ENCODE data around the gene CD55.

The CD55 gene

GRCh38 chr1:207321079-207321789 lies at the start of gene CD55:
Gene CD55, plus strand, starts transcription at chr1:207321678. Its CDS starts 88 bp downstream, at chr1:207321766.
- ChIA-PET POLR2A (interaction anchor here (0.9 to 2.0 kb wide), 6 partner anchors 9 to 237 kb away, joined by 3 to 6 read pairs (median 4); no protein-coding TSS in a partner anchor), CTCF (interaction anchor here (1.0 kb wide), 1 partner anchor 34 kb away, joined by 3 read pairs; no protein-coding TSS in a partner anchor)
- peak; percentile 88 for DNase-seq (ENCODE audit: extremely low spot score)
- TF ChIP-seq L3MBTL2 (conservative IDR thresholded peaks at IDR 0.05) (peak; percentile 83), NFRKB (IDR thresholded peaks at IDR 0.05) (no peak), CTBP1 (IDR thresholded peaks at IDR 0.05; ENCODE audit: borderline replicate concordance) (peak; percentile 24; the same call in 1 of the 2 replicates), FOXK2 (IDR thresholded peaks at IDR 0.05) (peak; percentile 66; the same call in 1 of the 2 replicates)

GRCh38 chr1:207274882-207275281 lies 46.6 kb upstream of the CD55 start:
- DNase-seq (ENCODE audit: extremely low spot score) = no peak
- POLR2A ChIA-PET = no interaction called here
- TF ChIP-seq SP1 (IDR thresholded peaks at IDR 0.05) = no peak
- no peak for TF ChIP-seq BHLHE40 (IDR thresholded peaks at IDR 0.05; ENCODE audit: borderline replicate concordance)
- no peak for TF ChIP-seq FOXK2 (IDR thresholded peaks at IDR 0.05)
- no peak for TF ChIP-seq ARNT (IDR thresholded peaks at IDR 0.05)
- TF ChIP-seq HDGF (IDR thresholded peaks at IDR 0.05; ENCODE audit: borderline replicate concordance) = no peak
- TF ChIP-seq FOXM1 (IDR thresholded peaks at IDR 0.05; ENCODE audit: borderline replicate concordance) = no peak
- TF ChIP-seq NFRKB (IDR thresholded peaks at IDR 0.05) = no peak
- no peak for TF ChIP-seq CTBP1 (IDR thresholded peaks at IDR 0.05; ENCODE audit: borderline replicate concordance)
- no peak for TF ChIP-seq LEF1 (IDR thresholded peaks at IDR 0.05; ENCODE audit: borderline replicate concordance)
- no peak for TF ChIP-seq ELF4 (IDR thresholded peaks at IDR 0.05)
- TF ChIP-seq ZNF384 (IDR thresholded peaks at IDR 0.05) = no peak
- no peak for TF ChIP-seq TARDBP (IDR thresholded peaks at IDR 0.05)
- no peak for TF ChIP-seq SUZ12 (IDR thresholded peaks at IDR 0.05)
- no peak for TF ChIP-seq L3MBTL2 (conservative IDR thresholded peaks at IDR 0.05)
- TF ChIP-seq FOXA1 (IDR thresholded peaks at IDR 0.05) = no peak
- TF ChIP-seq, protein P1, sequence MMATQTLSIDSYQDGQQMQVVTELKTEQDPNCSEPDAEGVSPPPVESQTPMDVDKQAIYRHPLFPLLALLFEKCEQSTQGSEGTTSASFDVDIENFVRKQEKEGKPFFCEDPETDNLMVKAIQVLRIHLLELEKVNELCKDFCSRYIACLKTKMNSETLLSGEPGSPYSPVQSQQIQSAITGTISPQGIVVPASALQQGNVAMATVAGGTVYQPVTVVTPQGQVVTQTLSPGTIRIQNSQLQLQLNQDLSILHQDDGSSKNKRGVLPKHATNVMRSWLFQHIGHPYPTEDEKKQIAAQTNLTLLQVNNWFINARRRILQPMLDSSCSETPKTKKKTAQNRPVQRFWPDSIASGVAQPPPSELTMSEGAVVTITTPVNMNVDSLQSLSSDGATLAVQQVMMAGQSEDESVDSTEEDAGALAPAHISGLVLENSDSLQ (IDR thresholded peaks at IDR 0.05) = no peak
- CTCF ChIA-PET = no interaction called here

- ChIA-PET POLR2A (no interaction called here), CTCF (no interaction called here)
- no peak for DNase-seq (ENCODE audit: extremely low spot score)
- TF ChIP-seq L3MBTL2 (conservative IDR thresholded peaks at IDR 0.05) (no peak), FOXK2 (IDR thresholded peaks at IDR 0.05) (no peak), TARDBP (IDR thresholded peaks at IDR 0.05) (no peak), SP1 (IDR thresholded peaks at IDR 0.05) (no peak), ZNF384 (IDR thresholded peaks at IDR 0.05) (no peak), CTBP1 (IDR thresholded peaks at IDR 0.05; ENCODE audit: borderline replicate concordance) (no peak), FOXA1 (IDR thresholded peaks at IDR 0.05) (no peak), ARNT (IDR thresholded peaks at IDR 0.05) (no peak), BHLHE40 (IDR thresholded peaks at IDR 0.05; ENCODE audit: borderline replicate concordance) (no peak), FOXM1 (IDR thresholded peaks at IDR 0.05; ENCODE audit: borderline replicate concordance) (no peak), NFRKB (IDR thresholded peaks at IDR 0.05) (no peak), LEF1 (IDR thresholded peaks at IDR 0.05; ENCODE audit: borderline replicate concordance) (no peak), SUZ12 (IDR thresholded peaks at IDR 0.05) (no peak), HDGF (IDR thresholded peaks at IDR 0.05; ENCODE audit: borderline replicate concordance) (no peak), ELF4 (IDR thresholded peaks at IDR 0.05) (no peak)
- TF ChIP-seq, protein P1 (IDR thresholded peaks at IDR 0.05) = no peak
These were observed 45.0 kb upstream of the CD55 start for GRCh38 chr1:207276465-207276864.

DNA sequence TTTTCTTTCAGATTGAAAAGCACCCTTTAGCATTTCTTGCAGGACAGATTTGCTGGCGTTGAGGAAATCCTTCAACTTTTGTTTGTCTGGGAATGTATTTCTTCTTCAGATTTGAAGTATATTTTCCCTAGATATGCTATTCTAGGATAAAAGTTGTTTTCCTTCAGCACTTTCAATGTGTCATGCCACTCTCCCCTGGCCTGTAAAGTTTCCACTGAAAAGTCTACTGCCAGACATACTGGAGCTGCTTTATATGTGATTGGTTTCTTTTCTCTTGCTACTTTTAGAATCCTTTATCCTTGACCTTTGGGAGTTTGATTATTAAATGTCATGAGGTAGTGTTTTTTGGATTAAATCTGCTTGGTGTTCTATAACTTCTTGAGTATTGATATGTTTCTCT lies 44.2 kb upstream of the CD55 start:
- no peak for DNase-seq (ENCODE audit: extremely low spot score)
- ChIA-PET POLR2A (no interaction called here), CTCF (no interaction called here)
- no peak for TF ChIP-seq CTBP1 (IDR thresholded peaks at IDR 0.05; ENCODE audit: borderline replicate concordance)
- TF ChIP-seq LEF1 (IDR thresholded peaks at IDR 0.05; ENCODE audit: borderline replicate concordance) = no peak
- TF ChIP-seq SP1 (IDR thresholded peaks at IDR 0.05) = no peak
- TF ChIP-seq L3MBTL2 (conservative IDR thresholded peaks at IDR 0.05) = no peak
- TF ChIP-seq FOXK2 (IDR thresholded peaks at IDR 0.05) = no peak
- TF ChIP-seq FOXM1 (IDR thresholded peaks at IDR 0.05; ENCODE audit: borderline replicate concordance) = no peak
- TF ChIP-seq ZNF384 (IDR thresholded peaks at IDR 0.05) = no peak
- TF ChIP-seq, protein P1 (IDR thresholded peaks at IDR 0.05) = no peak
- no peak for TF ChIP-seq ARNT (IDR thresholded peaks at IDR 0.05)
- TF ChIP-seq BHLHE40 (IDR thresholded peaks at IDR 0.05; ENCODE audit: borderline replicate concordance) = no peak
- no peak for TF ChIP-seq HDGF (IDR thresholded peaks at IDR 0.05; ENCODE audit: borderline replicate concordance)
- no peak for TF ChIP-seq NFRKB (IDR thresholded peaks at IDR 0.05)
- TF ChIP-seq TARDBP (IDR thresholded peaks at IDR 0.05) = no peak
- no peak for TF ChIP-seq SUZ12 (IDR thresholded peaks at IDR 0.05)
- TF ChIP-seq FOXA1 (IDR thresholded peaks at IDR 0.05) = no peak
- no peak for TF ChIP-seq ELF4 (IDR thresholded peaks at IDR 0.05)

GRCh38 chr1:207279652-207280051 lies 41.8 kb upstream of the CD55 start:
- no peak for TF ChIP-seq ZNF384 (IDR thresholded peaks at IDR 0.05)
- TF ChIP-seq ARNT (IDR thresholded peaks at IDR 0.05) = no peak
- no peak for TF ChIP-seq CTBP1 (IDR thresholded peaks at IDR 0.05; ENCODE audit: borderline replicate concordance)
- TF ChIP-seq LEF1 (IDR thresholded peaks at IDR 0.05; ENCODE audit: borderline replicate concordance) = no peak
- no peak for TF ChIP-seq SUZ12 (IDR thresholded peaks at IDR 0.05)
- TF ChIP-seq FOXM1 (IDR thresholded peaks at IDR 0.05; ENCODE audit: borderline replicate concordance) = no peak
- no peak for TF ChIP-seq FOXA1 (IDR thresholded peaks at IDR 0.05)
- TF ChIP-seq, protein P1 (IDR thresholded peaks at IDR 0.05) = no peak
- TF ChIP-seq ELF4 (IDR thresholded peaks at IDR 0.05) = no peak
- TF ChIP-seq BHLHE40 (IDR thresholded peaks at IDR 0.05; ENCODE audit: borderline replicate concordance) = no peak
- no peak for TF ChIP-seq SP1 (IDR thresholded peaks at IDR 0.05)
- TF ChIP-seq HDGF (IDR thresholded peaks at IDR 0.05; ENCODE audit: borderline replicate concordance) = no peak
- CTCF ChIA-PET = no interaction called here
- DNase-seq (ENCODE audit: extremely low spot score) = no peak
- POLR2A ChIA-PET = no interaction called here
